Neuronal stem cell (in vitro differentiated cells): ENCODE data around the gene PRDM8.
"Not testable (repeated sequence)": the region's sequence is repeated elsewhere in the genome, so short reads cannot be mapped to it uniquely, and the experiment has no call there.

Source experiments
- DNase-seq: peaks from one replicate; pipeline ENCODE4 v3.0.0-alpha.2; 2013; ENCODE audit warnings: low spot score
- H2AFZ ChIP-seq: one replicate; pipeline ENCODE4 v1.6.1; 2013; ENCODE audit warnings: mild to moderate bottlenecking, low read length, inconsistent platforms
- H2AK5ac ChIP-seq: 2 replicates; pipeline ENCODE4 v1.6.1; 2013; ENCODE audit warnings: low read depth, mild to moderate bottlenecking, inconsistent platforms, low read length, moderate library complexity, mixed read lengths
- H2BK120ac ChIP-seq: 2 replicates; pipeline ENCODE4 v1.6.1; 2013; ENCODE audit warnings: low read depth, mild to moderate bottlenecking, inconsistent platforms, low read length, moderate library complexity, mixed read lengths
- H2BK12ac ChIP-seq: one replicate; pipeline ENCODE4 v1.6.1; 2013; ENCODE audit warnings: low read length, inconsistent platforms
- H2BK15ac ChIP-seq: 2 replicates; pipeline ENCODE4 v1.6.1; 2013; ENCODE audit warnings: mild to moderate bottlenecking, low read length, inconsistent platforms, mixed read lengths
- H2BK5ac ChIP-seq: one replicate; pipeline ENCODE4 v1.6.1; 2013; ENCODE audit warnings: inconsistent platforms, mild to moderate bottlenecking, low read length, moderate library complexity
- H3K14ac ChIP-seq: one replicate; pipeline ENCODE4 v1.6.1; 2013; ENCODE audit warnings: low read length, inconsistent platforms
- H3K18ac ChIP-seq: 2 replicates; pipeline ENCODE4 v1.6.1; 2013; ENCODE audit warnings: low read length, inconsistent platforms
- H3K23ac ChIP-seq: 2 replicates; pipeline ENCODE4 v1.6.1; 2013; ENCODE audit warnings: low read depth, mild to moderate bottlenecking, mixed read lengths, low read length, inconsistent platforms; ENCODE audit not compliant: poor library complexity
- H3K27ac ChIP-seq: replicated peaks from 3 replicates; pipeline ENCODE4 v1.5.1; 2013; ENCODE audit warnings: low read length, inconsistent platforms
- H3K27me3 ChIP-seq, 3 experiments: 2 replicates each; pipeline ENCODE4 v1.6.1; 2013; ENCODE audit warnings: low read length in 3 of 3, mild to moderate bottlenecking in 2 of 3, inconsistent platforms in 1 of 3, low read depth in 1 of 3, mixed read lengths in 1 of 3, moderate library complexity in 1 of 3; ENCODE audit not compliant: control insufficient read depth in 3 of 3, insufficient read depth in 3 of 3
- H3K36me3 ChIP-seq, 2 donors: replicated peaks in 1 of 2; 2 replicates each; pipeline ENCODE4 v1.6.1; 2013; ENCODE audit warnings: low read length in 2 of 2; ENCODE audit not compliant: control insufficient read depth in 2 of 2, insufficient read depth in 2 of 2
- H3K4ac ChIP-seq: 2 replicates; pipeline ENCODE4 v1.6.1; 2013; ENCODE audit warnings: inconsistent platforms, mild to moderate bottlenecking, low read length, moderate library complexity
- H3K4me1 ChIP-seq, 2 donors: 1 replicate in 1 of 2; 2 replicates in 1 of 2; pipeline ENCODE4 v1.6.1; 2013; ENCODE audit warnings: low read length in 2 of 2, low read depth in 1 of 2; ENCODE audit not compliant: control insufficient read depth in 2 of 2, insufficient read depth in 1 of 2
- H3K4me2 ChIP-seq: one replicate; pipeline ENCODE4 v1.6.1; 2013; ENCODE audit warnings: mild to moderate bottlenecking, low read length, inconsistent platforms; ENCODE audit not compliant: insufficient read depth, poor library complexity, severe bottlenecking
- H3K4me3 ChIP-seq, 2 donors: 2 replicates each; pipeline ENCODE4 v1.5.1; 2013; ENCODE audit warnings: low read length in 2 of 2, mild to moderate bottlenecking in 2 of 2, inconsistent platforms in 1 of 2, moderate library complexity in 1 of 2
- H3K79me1 ChIP-seq: one replicate; pipeline ENCODE4 v1.6.1; 2013; ENCODE audit warnings: low read depth, mild to moderate bottlenecking, inconsistent platforms, low read length, moderate library complexity
- H3K9ac ChIP-seq: one replicate; pipeline ENCODE4 v1.6.1; 2013; ENCODE audit warnings: mild to moderate bottlenecking, low read depth, low read length, inconsistent platforms; ENCODE audit not compliant: poor library complexity
- H3K9me3 ChIP-seq, 2 donors: replicated peaks in 1 of 2; 2 replicates each; pipeline versions ENCODE3 to v1.6.1; 2013; ENCODE audit warnings: low read length in 2 of 2, mild to moderate bottlenecking in 2 of 2, inconsistent platforms in 1 of 2, low read depth in 1 of 2, mixed read lengths in 1 of 2, moderate library complexity in 1 of 2; ENCODE audit not compliant: control insufficient read depth in 2 of 2, insufficient read depth in 1 of 2
- H4K8ac ChIP-seq: one replicate; pipeline ENCODE4 v1.6.1; 2013; ENCODE audit warnings: low read depth, mild to moderate bottlenecking, inconsistent platforms, low read length, moderate library complexity
- H4K91ac ChIP-seq: one replicate; pipeline ENCODE4 v1.6.1; 2013; ENCODE audit warnings: low read length, low read depth, mild to moderate bottlenecking, inconsistent platforms; ENCODE audit not compliant: poor library complexity
- WGBS, 2 donors: extraction: QIAGEN DNeasy Blood & Tissue Kit; methylation state at CpG; one replicate each; pipeline ENCODE4 v1.1.7; 2013; ENCODE audit warnings: missing lambda C conversion rate in 2 of 2, mixed read lengths in 1 of 2; ENCODE audit not compliant: insufficient read length in 2 of 2, insufficient replicate concordance in 1 of 2; ENCODE audit errors: extremely low coverage in 2 of 2; 5-methylcytosine and 5-hydroxymethylcytosine counted together

The PRDM8 gene

DNA sequence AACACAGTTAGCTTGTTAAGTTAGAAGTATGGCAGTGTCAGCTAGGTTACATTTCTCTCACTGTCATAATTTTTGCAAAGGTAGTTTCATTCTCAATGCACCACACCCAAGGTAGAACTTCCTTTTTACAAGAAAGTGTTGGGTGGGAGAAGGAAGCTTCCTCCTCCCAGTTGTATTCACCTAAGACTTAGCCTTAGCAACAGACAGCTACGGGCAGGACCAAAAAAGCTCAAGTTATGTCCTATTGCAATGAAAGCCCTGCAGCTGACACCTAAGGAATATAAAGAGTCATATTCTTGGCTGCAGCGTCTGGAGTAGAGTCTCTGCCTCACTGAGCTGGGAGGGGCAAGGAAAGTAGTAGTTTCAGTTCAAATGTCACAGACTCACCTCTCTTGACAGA is 25.1 kb upstream of the PRDM8 start:
- Histone ChIP-seq H3K27ac (no peak overlapping the region), H3K14ac (no peak overlapping the region), H3K4me3 (no peak overlapping the region), H4K91ac (no peak overlapping the region), H3K18ac (no peak overlapping the region), H3K36me3 (no peaks in the 10 kb centered on the region), H3K79me1 (no peaks in the 10 kb centered on the region), H2BK15ac (no peak overlapping the region), H3K4ac (no peak overlapping the region), H4K8ac (no peak overlapping the region), H2BK5ac (no peak overlapping the region), H2BK12ac (no peak overlapping the region), H3K9ac (no peak overlapping the region), H2AK5ac (no peak overlapping the region), H3K4me1 (peaks cover 0 to 3% of the 10 kb centered on the region in 2 donors), H2AFZ (no peak overlapping the region), H3K9me3 (no peaks in the 10 kb centered on the region), H3K4me2 (no peak overlapping the region), H3K23ac (no peak overlapping the region), H3K27me3 (peaks cover 0 to 7% (median 0%) of the 10 kb centered on the region in 3 experiments), H2BK120ac (no peak overlapping the region)
- no peak for DNase-seq
- no CpG with 5 or more reads among the region's 2 CpGs for whole genome bisulfite sequencing, 2 donors

GRCh38 chr4:80173401-80173800 is 23.9 kb upstream of the PRDM8 start:
- no peak overlapping the region for H4K8ac ChIP-seq
- H2BK15ac ChIP-seq: no peak overlapping the region
- H2BK12ac ChIP-seq: no peak overlapping the region
- peaks cover 0 to 7% (median 0%) of the 10 kb centered on the region in 3 experiments for H3K27me3 ChIP-seq
- H3K4me1 ChIP-seq: peaks cover 0 to 3% of the 10 kb centered on the region in 2 donors
- H3K36me3 ChIP-seq: no peaks in the 10 kb centered on the region
- H3K4me2 ChIP-seq: no peak overlapping the region
- DNase-seq: no peak
- no peak overlapping the region for H3K9ac ChIP-seq
- no peak overlapping the region for H2BK120ac ChIP-seq
- H3K4me3 ChIP-seq: no peak overlapping the region
- no peak overlapping the region for H2AK5ac ChIP-seq
- H4K91ac ChIP-seq: no peak overlapping the region
- no peak overlapping the region for H3K18ac ChIP-seq
- no peaks in the 10 kb centered on the region for H3K79me1 ChIP-seq
- no peak overlapping the region for H2BK5ac ChIP-seq
- no peak overlapping the region for H3K14ac ChIP-seq
- H3K27ac ChIP-seq: no peak overlapping the region
- H3K9me3 ChIP-seq: no peaks in the 10 kb centered on the region
- no peak overlapping the region for H3K4ac ChIP-seq
- H3K23ac ChIP-seq: no peak overlapping the region
- no peak overlapping the region for H2AFZ ChIP-seq

GRCh38 chr4:80173841-80174240 is 23.5 kb upstream of the PRDM8 start:
- peaks cover 0 to 7% (median 0%) of the 10 kb centered on the region in 3 experiments for H3K27me3 ChIP-seq
- no peak overlapping the region for H3K4me3 ChIP-seq
- H2BK15ac ChIP-seq: no peak overlapping the region
- H2BK12ac ChIP-seq: no peak overlapping the region
- H4K91ac ChIP-seq: no peak overlapping the region
- no CpG with 5 or more reads among the region's 2 CpGs for WGBS, 2 donors
- no peak overlapping the region for H4K8ac ChIP-seq
- no peak overlapping the region for H2AFZ ChIP-seq
- no peak overlapping the region for H2BK5ac ChIP-seq
- no peak overlapping the region for H3K4me2 ChIP-seq
- no peak overlapping the region for H3K9ac ChIP-seq
- no peaks in the 10 kb centered on the region for H3K36me3 ChIP-seq
- H3K4me1 ChIP-seq: peaks cover 0 to 3% of the 10 kb centered on the region in 2 donors
- H3K9me3 ChIP-seq: no peaks in the 10 kb centered on the region
- no peak overlapping the region for H3K27ac ChIP-seq
- no peak overlapping the region for H2AK5ac ChIP-seq
- H2BK120ac ChIP-seq: no peak overlapping the region
- H3K23ac ChIP-seq: no peak overlapping the region
- no peak overlapping the region for H3K4ac ChIP-seq
- no peaks in the 10 kb centered on the region for H3K79me1 ChIP-seq
- H3K14ac ChIP-seq: no peak overlapping the region
- no peak for DNase-seq
- H3K18ac ChIP-seq: no peak overlapping the region

- not testable (repeated sequence) for H3K14ac ChIP-seq, H2BK5ac ChIP-seq, H2BK12ac ChIP-seq, H3K18ac ChIP-seq, H3K4me2 ChIP-seq, DNase-seq, H3K79me1 ChIP-seq, H3K4ac ChIP-seq, H3K36me3 ChIP-seq, H4K8ac ChIP-seq, H3K4me3 ChIP-seq, H3K23ac ChIP-seq, H2AFZ ChIP-seq, H3K9ac ChIP-seq, H2BK120ac ChIP-seq, H4K91ac ChIP-seq, H3K9me3 ChIP-seq, H3K4me1 ChIP-seq, H3K27ac ChIP-seq, H2BK15ac ChIP-seq, H2AK5ac ChIP-seq
- peaks cover 5 to 11% (median 10%) of the 10 kb centered on the region in 3 experiments for H3K27me3 ChIP-seq
These were observed 19.5 kb upstream of the PRDM8 start for GRCh38 chr4:80177793-80178192.
